Superior temporal gyrus (tissue), 1 donor: ENCODE results near the gene ANKRD13B.

ENCODE experiments used
- DNase-seq: peaks from one replicate; pipeline ENCODE4 v3.0.0-alpha.2; 2016; ENCODE audit errors: extremely low spot score

Gene ANKRD13B

GRCh38 chr17:29616300-29617048 lies 23.5 kb downstream of the ANKRD13B start:
- no peak for DNase-seq

GRCh38 chr17:29617125-29617480 lies 24.2 kb downstream of the ANKRD13B start:
- DNase-seq: peak; percentile 86

GRCh38 chr17:29617481-29618271 lies 24.7 kb downstream of the ANKRD13B start:
- no peak for DNase-seq

GRCh38 chr17:29618272-29619065 lies 25.5 kb downstream of the ANKRD13B start:
- DNase-seq: no peak

- no peak for DNase-seq
Observed at GRCh38 chr17:29619251-29619650, 26.3 kb downstream of the ANKRD13B start.

GRCh38 chr17:29620271-29620670 lies 27.3 kb downstream of the ANKRD13B start:
- no peak for DNase-seq

- no peak for DNase-seq
Observed at GRCh38 chr17:29620779-29621500, 28.0 kb downstream of the ANKRD13B start.

GRCh38 chr17:29621751-29622194 lies 28.8 kb downstream of the ANKRD13B start:
- no peak for DNase-seq

- no peak for DNase-seq
Observed at GRCh38 chr17:29622337-29623282, 29.7 kb downstream of the ANKRD13B start, which contains the start of gene CORO6. TSS of gene CORO6 (minus strand) at chr17:29622912. CDS start at chr17:29621421, 1,491 bp downstream.

- no peak for DNase-seq
Observed at GRCh38 chr17:29623283-29623647, 30.3 kb downstream of the ANKRD13B start.

- peak; percentile 27 for DNase-seq
Observed at GRCh38 chr17:29624586-29624985, 31.7 kb downstream of the ANKRD13B start.

GRCh38 chr17:29625037-29625750 lies 32.3 kb downstream of the ANKRD13B start:
- DNase-seq: peak; percentile 83

GRCh38 chr17:29627951-29628350 lies 35.0 kb downstream of the ANKRD13B start:
- no peak for DNase-seq

GRCh38 chr17:29628644-29629043 lies 35.7 kb downstream of the ANKRD13B start:
- no peak for DNase-seq

- DNase-seq: no peak
Observed at GRCh38 chr17:29629839-29630238, 36.9 kb downstream of the ANKRD13B start.

GRCh38 chr17:29630630-29631193 lies 37.8 kb downstream of the ANKRD13B start:
- DNase-seq: no peak

GRCh38 chr17:29633886-29634285 lies 41.0 kb downstream of the ANKRD13B start:
- no peak for DNase-seq

GRCh38 chr17:29640413-29640812 lies 47.5 kb downstream of the ANKRD13B start:
- peak; percentile 46 for DNase-seq

GRCh38 chr17:29640981-29641642 lies 48.2 kb downstream of the ANKRD13B start:
- no peak for DNase-seq
